ENCODE measurements around the gene ZBTB20.

DNA sequence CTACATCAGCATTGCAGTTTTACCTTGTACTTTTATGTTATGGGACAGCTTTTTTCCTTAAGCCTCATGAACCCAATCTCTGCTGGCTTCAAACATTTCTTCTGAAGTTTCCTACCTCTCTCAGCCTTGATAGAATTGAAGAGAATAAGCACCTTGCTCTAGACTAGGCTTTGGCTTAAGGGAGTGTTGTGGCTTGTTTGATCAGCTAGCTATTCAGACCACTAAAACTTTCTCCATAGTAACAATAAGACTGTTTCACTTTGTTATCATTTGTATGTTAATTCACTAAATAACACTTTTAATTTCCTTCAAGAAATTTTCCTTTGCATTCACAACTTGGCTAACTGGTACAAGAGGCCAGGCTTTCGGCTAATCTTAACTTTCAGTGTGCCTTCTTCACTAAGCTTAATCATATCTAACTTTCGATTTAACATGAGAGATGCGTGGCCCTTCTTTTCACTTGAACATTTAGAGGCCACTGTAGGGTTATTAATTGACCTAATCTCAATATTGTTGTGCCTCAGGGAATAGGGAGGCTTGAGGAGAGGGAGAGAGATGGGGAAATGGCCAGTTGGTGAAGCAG is 861.3 kb downstream of the ZBTB20 start:
- TF ChIP-seq POLR2AphosphoS5 (IDR thresholded peaks at IDR 0.05; ENCODE audit: low read depth, low read length) (no peak), REST (IDR thresholded peaks at IDR 0.05; ENCODE audit: insufficient read depth in 1 of 2, low read depth in 2 of 2, low read length in 2 of 2) (no peak), SIN3A (IDR thresholded peaks at IDR 0.05; ENCODE audit: borderline replicate concordance, insufficient read depth, low read length) (no peak)
